WTC11 (cell line): ENCODE data around the gene FOXC2. TPM values are rescaled to one million over a fixed set of nuclear protein-coding genes. Genes with fewer than 3 reads are reported as not detected.

ENCODE experiments used
- ATAC-seq: fragments of 200-7000 bp; cut with Tn5 transposase; 2 replicates; pipeline ENCODE4 v1.10.0; 2021; ENCODE audit warnings: mild to moderate bottlenecking, moderate library complexity
- CTCF ChIA-PET: fragments of 300-600 bp; sonication (Branson Sonifier 250); formaldehyde crosslinking; loops from one replicate; lab custom pipeline; 2021; ENCODE audit warnings: antibody characterized with exemption; lab: Charles Lee
- POLR2A ChIA-PET: fragments of 350-600 bp; sonication (Branson Sonifier 250); formaldehyde crosslinking; loops from one replicate; lab custom pipeline; 2021; ENCODE audit warnings: antibody characterized with exemption; lab: Charles Lee
- DNase-seq: peaks from one replicate; pipeline ENCODE4 v3.0.0; 2021; ENCODE audit warnings: low spot score
- H3K27ac Mint-ChIP-seq: 2 replicates; pipeline ENCODE4 v1.8.0; 2021; ENCODE audit warnings: mixed read lengths
- H3K27me3 Mint-ChIP-seq: 2 replicates; pipeline ENCODE4 v1.8.0; 2021; ENCODE audit warnings: low read depth, mild to moderate bottlenecking, moderate library complexity, mixed read lengths
- H3K36me3 Mint-ChIP-seq: 2 replicates; pipeline ENCODE4 v1.8.0; 2021; ENCODE audit warnings: mixed read lengths
- H3K4me1 Mint-ChIP-seq: 2 replicates; pipeline ENCODE4 v1.8.0; 2022; ENCODE audit warnings: mixed read lengths
- H3K4me3 Mint-ChIP-seq: 2 replicates; pipeline ENCODE4 v1.8.0; 2021; ENCODE audit warnings: mild to moderate bottlenecking, moderate library complexity, mixed read lengths
- H3K9me3 Mint-ChIP-seq: 2 replicates; pipeline ENCODE4 v1.8.0; 2021; ENCODE audit warnings: mixed read lengths
- ATF1 ChIP-seq: sonication (generic); formaldehyde crosslinking; IDR thresholded peaks from 2 replicates; pipeline ENCODE4 v1.8.1; 2023; ENCODE audit warnings: mild to moderate bottlenecking, moderate library complexity, missing genetic modification reagents
- CBFB ChIP-seq: sonication (generic); formaldehyde crosslinking; IDR thresholded peaks from 2 replicates; pipeline ENCODE4 v1.8.1; 2022; ENCODE audit warnings: mild to moderate bottlenecking, low read depth, missing genetic modification reagents
- CREB1 ChIP-seq: sonication (generic); formaldehyde crosslinking; IDR thresholded peaks from 2 replicates; pipeline ENCODE4 v1.8.0; 2023; ENCODE audit warnings: mild to moderate bottlenecking, missing genetic modification reagents
- EMX1 ChIP-seq: fragments of 250-450 bp; sonication (Bioruptor Pico); IDR thresholded peaks from 2 replicates; pipeline ENCODE4 v1.8.0; 2021; ENCODE audit warnings: mild to moderate bottlenecking
- FOXP1 ChIP-seq: sonication (generic); formaldehyde crosslinking; IDR thresholded peaks from 2 replicates; pipeline ENCODE4 v1.8.0; 2022; ENCODE audit warnings: missing genetic modification reagents, mild to moderate bottlenecking, moderate library complexity, borderline replicate concordance
- MXD4 ChIP-seq: fragments of 250-450 bp; sonication (Bioruptor Pico); IDR thresholded peaks from 2 replicates; pipeline ENCODE4 v1.8.0; 2021; ENCODE audit warnings: mild to moderate bottlenecking, moderate library complexity, borderline replicate concordance
- NFATC4 ChIP-seq: fragments of 250-450 bp; sonication (Bioruptor Pico); IDR thresholded peaks from 2 replicates; pipeline ENCODE4 v1.9.0; 2021; ENCODE audit warnings: mild to moderate bottlenecking
- PRRX2 ChIP-seq: fragments of 250-450 bp; sonication (Bioruptor Pico); IDR thresholded peaks from 2 replicates; pipeline ENCODE4 v1.8.0; 2021; ENCODE audit warnings: mild to moderate bottlenecking
- RORB ChIP-seq: fragments of 250-450 bp; sonication (Bioruptor Pico); IDR thresholded peaks from 2 replicates; pipeline ENCODE4 v1.9.0; 2021; ENCODE audit warnings: mild to moderate bottlenecking
- TEAD1 ChIP-seq: sonication (generic); formaldehyde crosslinking; IDR thresholded peaks from 2 replicates; pipeline ENCODE4 v1.8.0; 2022; ENCODE audit warnings: mild to moderate bottlenecking, missing genetic modification reagents
- TP53 ChIP-seq: sonication (generic); formaldehyde crosslinking; IDR thresholded peaks from 2 replicates; pipeline ENCODE4 v1.8.1; 2023; ENCODE audit warnings: mild to moderate bottlenecking, missing genetic modification reagents
- total RNA-seq: library from RNA; stranded (reverse); gene quantifications from 3 replicates; pipeline ENCODE4 v1.2.3, GENCODE V29; 2021
- TF ChIP-seq, protein P1 (sequence below): sonication (generic); formaldehyde crosslinking; IDR thresholded peaks from 2 replicates; pipeline ENCODE4 v1.8.1; 2023; ENCODE audit warnings: mild to moderate bottlenecking, missing genetic modification reagents
- TF ChIP-seq, protein P2 (sequence below): fragments of 250-450 bp; sonication (Bioruptor Pico); IDR thresholded peaks from 2 replicates; pipeline ENCODE4 v1.9.0; 2021; ENCODE audit warnings: mild to moderate bottlenecking
- TF ChIP-seq, protein P3 (sequence below): sonication (generic); formaldehyde crosslinking; IDR thresholded peaks from 2 replicates; pipeline ENCODE4 v1.8.1; 2023; ENCODE audit warnings: mild to moderate bottlenecking, missing genetic modification reagents, moderate library complexity
- TF ChIP-seq, protein P4 (sequence below): sonication (generic); formaldehyde crosslinking; IDR thresholded peaks from 2 replicates; pipeline ENCODE4 v1.8.1; 2023; ENCODE audit warnings: mild to moderate bottlenecking, missing genetic modification reagents, moderate library complexity
- TF ChIP-seq, protein P5 (sequence below): fragments of 250-450 bp; sonication (Bioruptor Pico); conservative IDR thresholded peaks from 2 replicates; pipeline ENCODE4 v1.9.0; 2021; ENCODE audit warnings: mild to moderate bottlenecking

Gene FOXC2
- total RNA-seq, 1 experiment from 2014 or later = 0.28 TPM

DNA sequence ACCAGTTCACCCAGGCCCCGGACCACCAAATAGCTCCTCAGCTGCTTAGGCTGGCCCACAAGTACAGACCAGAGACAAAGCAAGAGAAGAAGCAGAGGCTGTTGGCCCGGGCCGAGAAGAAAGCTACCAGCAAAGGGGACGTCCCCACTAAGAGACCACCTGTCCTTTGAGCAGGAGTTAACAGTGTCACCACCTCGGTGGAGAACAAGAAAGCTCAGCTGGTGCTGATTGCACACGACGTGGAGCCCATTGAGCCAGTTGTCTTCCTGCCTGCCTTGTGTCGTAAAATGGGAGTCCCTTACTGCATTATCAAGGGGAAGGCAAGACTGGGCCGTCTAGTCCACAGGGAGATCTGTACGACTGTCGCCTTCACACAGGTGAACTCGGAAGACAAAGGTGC, 40.9 kb upstream of the FOXC2 start:
- no peaks in the 10 kb centered on the region for H3K4me1 Mint-ChIP-seq
- ATAC-seq = no peak
- TF ChIP-seq CBFB = no peak
- TF ChIP-seq, protein P1, sequence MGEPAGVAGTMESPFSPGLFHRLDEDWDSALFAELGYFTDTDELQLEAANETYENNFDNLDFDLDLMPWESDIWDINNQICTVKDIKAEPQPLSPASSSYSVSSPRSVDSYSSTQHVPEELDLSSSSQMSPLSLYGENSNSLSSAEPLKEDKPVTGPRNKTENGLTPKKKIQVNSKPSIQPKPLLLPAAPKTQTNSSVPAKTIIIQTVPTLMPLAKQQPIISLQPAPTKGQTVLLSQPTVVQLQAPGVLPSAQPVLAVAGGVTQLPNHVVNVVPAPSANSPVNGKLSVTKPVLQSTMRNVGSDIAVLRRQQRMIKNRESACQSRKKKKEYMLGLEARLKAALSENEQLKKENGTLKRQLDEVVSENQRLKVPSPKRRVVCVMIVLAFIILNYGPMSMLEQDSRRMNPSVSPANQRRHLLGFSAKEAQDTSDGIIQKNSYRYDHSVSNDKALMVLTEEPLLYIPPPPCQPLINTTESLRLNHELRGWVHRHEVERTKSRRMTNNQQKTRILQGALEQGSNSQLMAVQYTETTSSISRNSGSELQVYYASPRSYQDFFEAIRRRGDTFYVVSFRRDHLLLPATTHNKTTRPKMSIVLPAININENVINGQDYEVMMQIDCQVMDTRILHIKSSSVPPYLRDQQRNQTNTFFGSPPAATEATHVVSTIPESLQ = no peak
- TF ChIP-seq MXD4 (CRISPR knock-in tag) = no peak
- TF ChIP-seq, protein P2, sequence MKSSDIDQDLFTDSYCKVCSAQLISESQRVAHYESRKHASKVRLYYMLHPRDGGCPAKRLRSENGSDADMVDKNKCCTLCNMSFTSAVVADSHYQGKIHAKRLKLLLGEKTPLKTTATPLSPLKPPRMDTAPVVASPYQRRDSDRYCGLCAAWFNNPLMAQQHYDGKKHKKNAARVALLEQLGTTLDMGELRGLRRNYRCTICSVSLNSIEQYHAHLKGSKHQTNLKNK = no peak
- TF ChIP-seq TP53 = no peak
- TF ChIP-seq CREB1 = no peak
- TF ChIP-seq TEAD1 (CRISPR knock-in tag) = no peak
- TF ChIP-seq, protein P3, sequence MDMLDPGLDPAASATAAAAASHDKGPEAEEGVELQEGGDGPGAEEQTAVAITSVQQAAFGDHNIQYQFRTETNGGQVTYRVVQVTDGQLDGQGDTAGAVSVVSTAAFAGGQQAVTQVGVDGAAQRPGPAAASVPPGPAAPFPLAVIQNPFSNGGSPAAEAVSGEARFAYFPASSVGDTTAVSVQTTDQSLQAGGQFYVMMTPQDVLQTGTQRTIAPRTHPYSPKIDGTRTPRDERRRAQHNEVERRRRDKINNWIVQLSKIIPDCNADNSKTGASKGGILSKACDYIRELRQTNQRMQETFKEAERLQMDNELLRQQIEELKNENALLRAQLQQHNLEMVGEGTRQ (CRISPR knock-in tag) = no peak
- no peak for TF ChIP-seq FOXP1 (CRISPR knock-in tag)
- TF ChIP-seq RORB = no peak
- TF ChIP-seq, all 79 proteins: peak for 0
- Mint-ChIP-seq H3K27me3 (peaks cover 8% of the 10 kb centered on the region), H3K36me3 (peaks cover 2% of the 10 kb centered on the region; the same call in 1 of the 2 replicates), H3K9me3 (peaks cover 13% of the 10 kb centered on the region; the same call in 1 of the 2 replicates), H3K27ac (no peak overlapping the region), H3K4me3 (no peak overlapping the region)
- DNase-seq = no peak
- CTCF ChIA-PET = interaction anchor here (0.9 to 1.1 kb wide), 2 partner anchors 453 to 706 kb away, joined by 3 read pairs; no protein-coding TSS in a partner anchor
- POLR2A ChIA-PET = no interaction called here

DNA sequence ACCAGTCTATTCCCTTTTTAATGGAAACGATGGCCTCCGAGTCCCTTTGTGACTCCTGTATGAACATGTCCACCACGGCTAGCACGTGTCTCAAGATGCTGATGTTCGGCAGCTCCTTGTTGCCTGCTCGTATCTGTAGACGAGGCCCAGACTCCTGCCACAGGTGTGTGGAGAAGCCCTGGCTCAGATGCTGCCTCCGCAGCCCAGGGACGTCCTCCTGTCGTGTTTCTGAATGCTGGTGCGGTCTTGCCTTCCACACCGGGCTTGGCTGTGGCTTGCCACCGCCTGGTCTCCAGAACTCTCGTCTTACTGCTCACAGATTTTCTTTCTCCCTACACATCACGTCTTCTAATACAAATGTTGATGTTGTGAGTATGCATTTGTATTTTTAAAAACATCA, 39.3 kb upstream of the FOXC2 start:
- no peak for DNase-seq
- ChIA-PET CTCF (interaction anchor here (1.0 to 2.5 kb wide), 5 partner anchors 16 to 706 kb away, joined by 4 to 8 read pairs (median 5); partner anchors contain the start of gene FOXF1), POLR2A (no interaction called here)
- Mint-ChIP-seq H3K36me3 (peaks cover 2% of the 10 kb centered on the region; the same call in 1 of the 2 replicates), H3K4me3 (no peak overlapping the region), H3K27ac (no peak overlapping the region; the same call in 1 of the 2 replicates), H3K27me3 (no peaks in the 10 kb centered on the region; the same call in 1 of the 2 replicates)
- ATAC-seq = no peak
- TF ChIP-seq PRRX2 = no peak
- no peak for TF ChIP-seq NFATC4
- TF ChIP-seq ATF1 = no peak
- TF ChIP-seq, protein P4, sequence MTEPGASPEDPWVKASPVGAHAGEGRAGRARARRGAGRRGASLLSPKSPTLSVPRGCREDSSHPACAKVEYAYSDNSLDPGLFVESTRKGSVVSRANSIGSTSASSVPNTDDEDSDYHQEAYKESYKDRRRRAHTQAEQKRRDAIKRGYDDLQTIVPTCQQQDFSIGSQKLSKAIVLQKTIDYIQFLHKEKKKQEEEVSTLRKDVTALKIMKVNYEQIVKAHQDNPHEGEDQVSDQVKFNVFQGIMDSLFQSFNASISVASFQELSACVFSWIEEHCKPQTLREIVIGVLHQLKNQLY (CRISPR knock-in tag) = no peak
- no peak for TF ChIP-seq CREB1
- TF ChIP-seq, protein P5, sequence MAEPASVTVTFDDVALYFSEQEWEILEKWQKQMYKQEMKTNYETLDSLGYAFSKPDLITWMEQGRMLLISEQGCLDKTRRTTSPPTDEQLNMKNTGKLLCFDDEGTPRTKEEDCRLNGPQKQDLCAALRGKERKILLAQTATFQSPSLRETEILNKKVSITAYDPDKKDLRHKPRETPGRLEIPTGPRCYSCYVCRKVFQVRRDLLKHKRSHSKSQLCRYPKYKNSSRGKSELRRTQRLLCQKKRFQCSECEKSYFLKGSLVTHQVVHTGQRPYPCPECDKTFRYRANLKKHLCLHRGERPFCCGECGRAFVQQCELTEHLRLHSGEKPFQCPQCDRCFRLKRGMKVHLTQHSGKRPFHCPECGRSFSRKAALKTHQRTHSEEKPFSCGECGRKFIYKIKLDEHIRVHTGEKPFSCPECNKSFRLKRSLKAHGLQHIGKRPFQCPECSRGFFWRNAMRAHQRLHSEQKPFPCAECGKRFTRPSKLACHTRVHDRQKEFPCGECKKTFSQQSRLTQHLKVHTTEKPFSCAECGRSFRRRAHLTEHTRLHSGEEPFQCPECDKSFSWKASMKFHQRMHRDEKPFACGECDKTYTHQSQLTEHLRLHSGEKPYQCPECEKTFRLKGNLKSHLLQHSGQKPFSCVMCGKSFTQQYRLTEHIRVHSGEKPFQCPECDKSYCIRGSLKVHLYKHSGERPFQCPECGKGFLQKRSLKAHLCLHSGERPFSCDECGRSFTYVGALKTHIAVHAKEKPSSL (CRISPR knock-in tag) = no peak
- TF ChIP-seq, protein P1 = no peak
- TF ChIP-seq EMX1 = no peak
- TF ChIP-seq, all 79 proteins: peak for 0
- Mint-ChIP-seq H3K4me1 (no peaks in the 10 kb centered on the region), H3K9me3 (peaks cover 13% of the 10 kb centered on the region; the same call in 1 of the 2 replicates)
